22Rv1 (cell line): Measurements from ENCODE around the gene HS6ST3.

ENCODE experiments used
- H3K27ac ChIP-seq: fragments of 450-650 bp; 2 replicates; pipeline ENCODE4 v1.5.1; 2017
- CTCF ChIP-seq: fragments of 450-650 bp; IDR thresholded peaks from 2 replicates; pipeline ENCODE4 v1.5.1; 2017; ENCODE audit warnings: mild to moderate bottlenecking
- ZFX ChIP-seq: fragments of 450-650 bp; IDR thresholded peaks from 2 replicates; pipeline ENCODE4 v1.6.1; 2017; ENCODE audit warnings: antibody characterized with exemption, borderline replicate concordance

Gene HS6ST3

GRCh38 chr13:96314974-96315373 lies 225.1 kb downstream of the HS6ST3 start:
- no peak for TF ChIP-seq CTCF
- no peak for TF ChIP-seq ZFX
- no peak overlapping the region for H3K27ac ChIP-seq

- no peak for TF ChIP-seq CTCF
- no peak for TF ChIP-seq ZFX
- H3K27ac ChIP-seq, result no peak overlapping the region
Measured at GRCh38 chr13:96338030-96338429, 248.1 kb downstream of the HS6ST3 start.

- TF ChIP-seq ZFX (no peak), CTCF (no peak)
- H3K27ac ChIP-seq, result no peak overlapping the region
Measured at GRCh38 chr13:96342286-96342685, 252.4 kb downstream of the HS6ST3 start.

GRCh38 chr13:96342852-96343465 lies 253.1 kb downstream of the HS6ST3 start:
- no peak overlapping the region for H3K27ac ChIP-seq
- no peak for TF ChIP-seq ZFX
- no peak for TF ChIP-seq CTCF

- TF ChIP-seq ZFX (no peak), CTCF (no peak)
- no peak overlapping the region for H3K27ac ChIP-seq
Measured at GRCh38 chr13:96346921-96347320, 257.0 kb downstream of the HS6ST3 start.

- no peak overlapping the region for H3K27ac ChIP-seq
- TF ChIP-seq ZFX (no peak), CTCF (no peak)
Measured at GRCh38 chr13:96373597-96373996, 283.7 kb downstream of the HS6ST3 start.

- H3K27ac ChIP-seq, result no peak overlapping the region
- TF ChIP-seq CTCF (no peak), ZFX (no peak)
Measured at GRCh38 chr13:96377835-96378234, 287.9 kb downstream of the HS6ST3 start.
